Subcutaneous adipose tissue (tissue), 4 donors: ENCODE measurements around the gene FGD3. TPM values are rescaled to one million over a fixed set of nuclear protein-coding genes. Genes with fewer than 3 reads are reported as not detected.

Source experiments
- CTCF ChIP-seq: fragments of 450-650 bp; IDR thresholded peaks from one replicate; pipeline ENCODE4 v1.5.1; 2016; ENCODE audit warnings: low read depth, mild to moderate bottlenecking, control low read depth, antibody characterized with exemption, moderate library complexity
- total RNA-seq, 4 donors: library from RNA; depleted of rRNA; stranded (reverse); fragments of >200 nt; gene quantifications; one replicate each; pipeline ENCODE4 v1.1.0, GENCODE V29; 2016

The FGD3 gene
- total RNA-seq, 4 donors from 2014 or later: 4.1 to 15.6 (median 11.7) TPM

- TF ChIP-seq CTCF: no peak
Observed at GRCh38 chr9:93076792-93077128, 129.4 kb downstream of the FGD3 start.

GRCh38 chr9:93077367-93077766, 130.0 kb downstream of the FGD3 start:
- no peak for TF ChIP-seq CTCF

GRCh38 chr9:93077811-93078210, 130.5 kb downstream of the FGD3 start:
- no peak for TF ChIP-seq CTCF

DNA sequence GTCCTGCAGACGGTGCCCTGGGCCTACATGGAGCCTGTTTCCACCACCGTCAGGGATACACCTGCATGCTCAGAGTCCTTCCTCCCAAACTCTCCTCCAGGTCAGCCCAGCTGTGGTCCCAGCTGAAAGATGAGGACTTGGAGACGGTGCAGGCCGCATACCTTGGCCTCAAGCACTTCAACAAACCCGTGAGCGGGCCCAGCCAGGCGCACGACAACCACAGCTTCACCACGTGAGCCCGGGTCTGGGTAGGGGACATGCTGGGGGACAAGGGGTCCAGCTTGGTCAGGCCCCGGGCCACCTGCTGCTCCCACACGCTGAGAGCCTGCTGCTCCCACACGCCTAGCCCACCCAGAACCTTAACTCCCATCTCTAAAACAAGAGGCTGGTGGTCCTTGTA, 132.0 kb downstream of the FGD3 start:
- no peak for TF ChIP-seq CTCF

DNA sequence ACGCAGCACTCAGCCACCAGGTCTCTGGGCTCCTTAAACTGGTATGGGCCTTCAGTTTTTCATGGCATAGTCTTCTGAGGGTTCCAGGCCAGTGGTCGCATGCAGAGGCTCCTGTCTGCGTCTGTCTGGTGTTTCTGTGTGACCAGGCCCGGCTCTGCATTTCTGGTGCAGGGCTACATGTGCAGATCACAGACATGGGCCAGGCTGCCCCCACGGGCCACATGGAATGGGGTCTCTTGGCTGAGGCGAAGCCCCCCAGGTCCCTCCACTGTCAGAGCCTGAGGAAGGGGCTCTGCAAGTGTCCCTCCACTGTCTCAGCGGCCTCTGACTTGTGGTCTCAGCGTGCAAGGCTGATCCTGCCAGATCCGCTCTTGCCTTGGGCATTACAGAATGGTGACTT, 133.1 kb downstream of the FGD3 start:
- TF ChIP-seq CTCF: no peak

GRCh38 chr9:93081081-93081529, 133.8 kb downstream of the FGD3 start:
- TF ChIP-seq CTCF: no peak

DNA sequence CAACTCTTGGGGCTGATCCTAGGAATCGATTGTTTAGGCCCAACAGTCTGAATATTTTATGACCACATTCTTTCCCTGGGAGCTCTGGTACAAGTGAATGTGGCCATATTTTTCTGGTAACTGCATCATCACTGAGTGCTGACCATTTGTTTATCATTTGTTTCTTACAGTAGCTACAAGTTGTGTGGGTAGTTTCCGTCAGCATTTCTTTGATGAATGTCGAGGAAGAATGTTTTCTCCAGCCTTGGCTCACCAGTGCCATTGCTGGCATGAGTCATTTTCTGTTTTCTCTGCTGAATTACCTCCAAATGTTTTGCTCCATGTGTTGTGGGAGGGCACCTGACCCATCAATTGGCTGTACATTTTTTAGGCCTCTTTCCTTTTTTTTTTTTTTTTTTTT, 134.6 kb downstream of the FGD3 start:
- no peak for TF ChIP-seq CTCF
